Adrenal gland (tissue), 5 donors: ENCODE results near the gene OMP.

ENCODE experiments used
- POLR2A ChIP-seq, 2 donors: fragments of 450-650 bp; IDR thresholded peaks; one replicate each; pipeline ENCODE4 v1.6.1; 2017; ENCODE audit warnings: antibody characterized with exemption in 2 of 2, mild to moderate bottlenecking in 2 of 2, moderate library complexity in 1 of 2
- TF ChIP-seq, protein P1 (sequence below), 6 experiments: fragments of 450-650 bp in 4 of 6; fragments of 200-600 bp in 2 of 6; sonication (generic) in 1 of 6; IDR thresholded peaks; 1 replicate in 5 of 6; 2 replicates in 1 of 6; pipeline versions ENCODE4 v1.5.1 to v1.8.0; 2016 to 2021; ENCODE audit warnings: antibody characterized with exemption in 6 of 6, mild to moderate bottlenecking in 2 of 6, moderate library complexity in 1 of 6
- donor health status: DM: no; HTN: no; CAD: no.

DNA sequence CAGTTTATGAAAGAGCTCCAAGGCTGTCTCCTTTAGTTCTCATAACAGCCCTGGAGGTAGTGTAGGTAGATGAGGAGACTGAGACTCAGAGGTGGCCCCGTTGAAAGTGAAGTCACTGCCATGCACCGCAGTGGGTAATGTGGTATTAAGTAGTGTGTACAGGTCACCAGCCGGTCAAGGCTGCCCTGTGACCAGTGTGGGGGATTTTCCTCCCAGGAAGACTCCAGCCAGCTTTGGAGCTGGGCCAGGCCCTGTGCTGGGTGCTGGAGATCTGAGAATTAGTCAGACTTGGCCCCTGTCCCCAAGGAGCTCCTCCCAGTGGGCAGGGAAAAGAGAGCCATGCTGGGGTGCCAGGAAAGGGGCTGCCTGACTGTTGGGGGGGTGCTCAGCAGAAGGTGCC lies 5.3 kb downstream of the OMP start:
- TF ChIP-seq, protein P1, sequence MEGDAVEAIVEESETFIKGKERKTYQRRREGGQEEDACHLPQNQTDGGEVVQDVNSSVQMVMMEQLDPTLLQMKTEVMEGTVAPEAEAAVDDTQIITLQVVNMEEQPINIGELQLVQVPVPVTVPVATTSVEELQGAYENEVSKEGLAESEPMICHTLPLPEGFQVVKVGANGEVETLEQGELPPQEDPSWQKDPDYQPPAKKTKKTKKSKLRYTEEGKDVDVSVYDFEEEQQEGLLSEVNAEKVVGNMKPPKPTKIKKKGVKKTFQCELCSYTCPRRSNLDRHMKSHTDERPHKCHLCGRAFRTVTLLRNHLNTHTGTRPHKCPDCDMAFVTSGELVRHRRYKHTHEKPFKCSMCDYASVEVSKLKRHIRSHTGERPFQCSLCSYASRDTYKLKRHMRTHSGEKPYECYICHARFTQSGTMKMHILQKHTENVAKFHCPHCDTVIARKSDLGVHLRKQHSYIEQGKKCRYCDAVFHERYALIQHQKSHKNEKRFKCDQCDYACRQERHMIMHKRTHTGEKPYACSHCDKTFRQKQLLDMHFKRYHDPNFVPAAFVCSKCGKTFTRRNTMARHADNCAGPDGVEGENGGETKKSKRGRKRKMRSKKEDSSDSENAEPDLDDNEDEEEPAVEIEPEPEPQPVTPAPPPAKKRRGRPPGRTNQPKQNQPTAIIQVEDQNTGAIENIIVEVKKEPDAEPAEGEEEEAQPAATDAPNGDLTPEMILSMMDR (IDR thresholded peaks at IDR 0.05): no peak
- peak in 1 of 2 donors; percentile 40 for TF ChIP-seq POLR2A (IDR thresholded peaks at IDR 0.05)
